Effector memory CD4-positive, alpha-beta T cell (primary cell): ENCODE data around the gene CAPN1.

Source experiments
- DNase-seq, 3 donors: peaks; one replicate each; pipeline ENCODE4 v3.0.0-alpha.2; 2020
- H3K27ac ChIP-seq: 2 replicates; pipeline ENCODE4 v1.7.0; 2013; ENCODE audit warnings: mild to moderate bottlenecking, low read length, moderate library complexity; ENCODE audit not compliant: insufficient read depth, poor library complexity, severe bottlenecking
- H3K27me3 ChIP-seq: replicated peaks from 2 replicates; pipeline ENCODE4 v1.7.0; 2013; ENCODE audit warnings: mild to moderate bottlenecking, low read length; ENCODE audit not compliant: insufficient read depth, control insufficient read depth, poor library complexity, severe bottlenecking
- H3K36me3 ChIP-seq: 2 replicates; pipeline ENCODE4 v1.7.0; 2013; ENCODE audit warnings: mild to moderate bottlenecking, low read length, moderate library complexity; ENCODE audit not compliant: control insufficient read depth, insufficient read depth
- H3K4me1 ChIP-seq: 2 replicates; pipeline ENCODE4 v1.7.0; 2013; ENCODE audit warnings: low read length, mild to moderate bottlenecking; ENCODE audit not compliant: control insufficient read depth, insufficient read depth, poor library complexity, severe bottlenecking
- H3K4me3 ChIP-seq: 2 replicates; pipeline ENCODE4 v1.7.0; 2013; ENCODE audit warnings: low read length, low read depth, mild to moderate bottlenecking; ENCODE audit not compliant: insufficient read depth, poor library complexity, severe bottlenecking
- H3K9me3 ChIP-seq: 2 replicates; pipeline ENCODE4 v1.7.0; 2013; ENCODE audit warnings: mild to moderate bottlenecking, low read length, moderate library complexity; ENCODE audit not compliant: control insufficient read depth

The CAPN1 gene

GRCh38 chr11:65208785-65209710 is 27.3 kb downstream of the CAPN1 start:
- H3K9me3 ChIP-seq, result no peaks in the 10 kb centered on the region
- H3K27me3 ChIP-seq, result no peaks in the 10 kb centered on the region
- H3K4me3 ChIP-seq, result no peak overlapping the region
- H3K4me1 ChIP-seq, result peaks cover 5% of the 10 kb centered on the region
- no peak overlapping the region for H3K27ac ChIP-seq
- DNase-seq, result no peak
- peaks cover 60% of the 10 kb centered on the region for H3K36me3 ChIP-seq

DNA sequence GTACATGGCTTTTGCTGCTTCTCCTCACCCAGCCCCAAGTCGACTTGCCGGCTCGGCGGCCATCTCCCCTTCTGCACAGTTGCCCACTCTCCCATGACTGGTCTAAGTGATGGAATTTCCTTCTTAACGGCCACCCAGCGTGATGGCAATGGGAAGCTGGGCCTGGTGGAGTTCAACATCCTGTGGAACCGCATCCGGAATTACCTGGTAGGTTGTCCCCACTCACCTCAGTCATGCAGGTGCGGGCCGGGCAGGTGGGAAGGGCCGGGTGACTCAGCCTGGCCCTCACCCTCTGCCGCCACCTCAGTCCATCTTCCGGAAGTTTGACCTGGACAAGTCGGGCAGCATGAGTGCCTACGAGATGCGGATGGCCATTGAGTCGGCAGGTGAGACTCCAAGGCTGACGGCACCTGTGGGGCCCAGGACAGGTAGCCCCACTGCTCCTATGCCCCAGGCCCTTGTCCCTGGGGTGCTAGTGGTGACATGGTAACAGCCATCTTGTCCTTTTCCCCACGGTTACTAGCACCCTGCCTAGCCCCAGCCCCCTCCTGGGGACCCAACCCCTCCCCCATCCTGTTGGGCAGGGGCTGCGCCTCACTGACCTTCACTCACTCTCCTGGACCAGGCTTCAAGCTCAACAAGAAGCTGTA is 28.1 kb downstream of the CAPN1 start:
- H3K4me1 ChIP-seq, result peaks cover 8% of the 10 kb centered on the region
- H3K4me3 ChIP-seq, result no peak overlapping the region
- H3K27me3 ChIP-seq, result no peaks in the 10 kb centered on the region
- no peak for DNase-seq
- H3K9me3 ChIP-seq, result no peaks in the 10 kb centered on the region
- peaks cover 56% of the 10 kb centered on the region for H3K36me3 ChIP-seq
- no peak overlapping the region for H3K27ac ChIP-seq

DNA sequence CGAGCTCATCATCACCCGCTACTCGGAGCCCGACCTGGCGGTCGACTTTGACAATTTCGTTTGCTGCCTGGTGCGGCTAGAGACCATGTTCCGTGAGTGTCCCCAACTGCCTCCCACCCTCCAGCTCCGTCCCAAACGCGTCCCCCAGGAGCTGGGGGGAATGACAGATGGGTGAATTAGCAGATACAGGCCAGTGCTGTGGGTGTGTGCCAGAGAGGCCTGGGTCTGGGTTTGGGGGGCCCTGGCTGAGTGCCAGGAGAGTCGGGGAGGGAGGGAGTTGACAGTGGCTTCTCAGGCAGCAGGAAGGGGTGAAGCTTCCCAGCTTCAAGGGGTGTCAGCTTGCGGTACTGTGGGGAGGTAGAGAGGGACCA is 28.6 kb downstream of the CAPN1 start:
- H3K4me1 ChIP-seq, result peaks cover 8% of the 10 kb centered on the region
- no peak for DNase-seq
- no peaks in the 10 kb centered on the region for H3K9me3 ChIP-seq
- H3K27ac ChIP-seq, result no peak overlapping the region
- H3K4me3 ChIP-seq, result no peak overlapping the region
- H3K27me3 ChIP-seq, result no peaks in the 10 kb centered on the region
- peaks cover 51% of the 10 kb centered on the region for H3K36me3 ChIP-seq

- Histone ChIP-seq H3K27me3 (no peaks in the 10 kb centered on the region), H3K4me1 (peaks cover 8% of the 10 kb centered on the region), H3K4me3 (no peak overlapping the region), H3K9me3 (no peaks in the 10 kb centered on the region), H3K36me3 (peaks cover 47% of the 10 kb centered on the region), H3K27ac (no peak overlapping the region)
- no peak for DNase-seq
Measured at GRCh38 chr11:65210748-65211147, 29.0 kb downstream of the CAPN1 start.

- DNase-seq, result no peak
- peaks cover 8% of the 10 kb centered on the region for H3K4me1 ChIP-seq
- H3K27me3 ChIP-seq, result no peaks in the 10 kb centered on the region
- no peaks in the 10 kb centered on the region for H3K9me3 ChIP-seq
- peaks cover 40% of the 10 kb centered on the region for H3K36me3 ChIP-seq
- no peak overlapping the region for H3K4me3 ChIP-seq
- H3K27ac ChIP-seq, result no peak overlapping the region
Measured at GRCh38 chr11:65211293-65212105, 29.8 kb downstream of the CAPN1 start.

DNA sequence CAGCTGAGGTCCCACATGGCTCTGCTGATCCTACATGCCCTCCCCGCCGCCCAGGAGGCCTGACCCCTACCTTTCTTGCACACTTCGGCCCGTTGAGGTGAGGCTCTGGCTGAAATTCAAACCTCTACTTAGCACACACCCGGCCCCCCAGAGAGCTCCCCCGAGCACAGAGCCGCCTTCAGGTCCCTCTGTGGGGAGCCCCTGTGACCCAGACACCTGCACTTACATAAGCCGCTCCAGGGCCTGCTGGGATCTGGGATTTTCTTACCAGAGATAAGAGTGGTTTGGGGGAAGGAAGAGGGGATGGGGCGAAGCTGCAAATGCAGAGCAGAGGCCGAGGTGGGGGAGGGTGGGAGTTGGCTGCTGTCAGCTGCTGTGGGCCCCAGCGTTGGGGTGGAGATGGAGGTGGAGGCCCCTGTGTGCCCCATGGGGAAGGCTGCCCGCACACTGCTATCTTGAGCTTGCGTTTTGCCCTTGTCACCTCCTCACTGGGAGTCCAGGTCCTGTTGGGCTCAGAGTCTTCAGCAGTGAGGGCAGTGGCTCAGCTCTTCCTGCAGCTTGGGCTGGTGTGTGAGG is 30.6 kb downstream of the CAPN1 start:
- Histone ChIP-seq H3K27me3 (no peaks in the 10 kb centered on the region), H3K9me3 (no peaks in the 10 kb centered on the region), H3K27ac (no peak overlapping the region), H3K36me3 (peaks cover 36% of the 10 kb centered on the region), H3K4me3 (no peak overlapping the region), H3K4me1 (peaks cover 8% of the 10 kb centered on the region)
- no peak for DNase-seq

- no peak overlapping the region for H3K27ac ChIP-seq
- DNase-seq, result no peak
- H3K9me3 ChIP-seq, result no peaks in the 10 kb centered on the region
- H3K4me3 ChIP-seq, result no peak overlapping the region
- no peaks in the 10 kb centered on the region for H3K27me3 ChIP-seq
- H3K36me3 ChIP-seq, result peaks cover 29% of the 10 kb centered on the region
- H3K4me1 ChIP-seq, result peaks cover 8% of the 10 kb centered on the region
Measured at GRCh38 chr11:65213322-65214211, 31.8 kb downstream of the CAPN1 start.

- Histone ChIP-seq H3K27ac (no peak overlapping the region), H3K27me3 (no peaks in the 10 kb centered on the region), H3K4me3 (no peak overlapping the region), H3K9me3 (no peaks in the 10 kb centered on the region), H3K36me3 (peaks cover 24% of the 10 kb centered on the region), H3K4me1 (peaks cover 8% of the 10 kb centered on the region)
- no peak for DNase-seq
Measured at GRCh38 chr11:65214212-65214845, 32.6 kb downstream of the CAPN1 start.
